OCI-LY7 (cell line): ENCODE data around the gene TNP1. TPM values are rescaled to one million over a fixed set of nuclear protein-coding genes. Genes with fewer than 3 reads are reported as not detected.

ENCODE experiments used
- BruUV-seq: library from RNA; stranded (reverse); fragments of 400-500 nt; replicated peaks from 2 replicates; lab custom pipeline; 2021; lab: Mats Ljungman, UMichigan
- CTCF ChIA-PET: fragments of 300-600 bp; sonication (Branson Sonifier 250); formaldehyde crosslinking; loops from one replicate; lab custom pipeline; 2022; ENCODE audit warnings: antibody characterized with exemption; ENCODE audit not compliant: unreplicated experiment; lab: Charles Lee
- POLR2A ChIA-PET: fragments of 300-600 bp; sonication (Branson Sonifier 250); formaldehyde crosslinking; loops from one replicate; lab custom pipeline; 2022; ENCODE audit warnings: antibody characterized with exemption; lab: Charles Lee
- DNase-seq: peaks from one replicate; pipeline ENCODE4 v3.0.0-alpha.2; 2015; ENCODE audit warnings: low spot score
- H2AFZ ChIP-seq: fragments of 200-600 bp; sonication (generic), shearing (Covaris generic); 2 replicates; pipeline ENCODE4 v1.6.1; 2014; ENCODE audit warnings: mild to moderate bottlenecking, antibody characterized with exemption, low read length, moderate library complexity
- H3K27ac ChIP-seq: fragments of 200-600 bp; sonication (generic); 2 replicates; pipeline ENCODE4 v1.5.1; 2014; ENCODE audit warnings: mixed run types, low read depth, mild to moderate bottlenecking, moderate library complexity, low read length, inconsistent platforms; ENCODE audit not compliant: poor library complexity, severe bottlenecking
- H3K36me3 ChIP-seq: fragments of 200-600 bp; sonication (generic); 2 replicates; pipeline ENCODE4 v1.6.1; 2014; ENCODE audit warnings: mild to moderate bottlenecking, antibody characterized with exemption, low read length, moderate library complexity, mixed read lengths; ENCODE audit not compliant: insufficient read depth
- H3K4me1 ChIP-seq: fragments of 200-600 bp; sonication (generic); 2 replicates; pipeline ENCODE4 v1.5.1; 2014; ENCODE audit warnings: mild to moderate bottlenecking, low read length; ENCODE audit not compliant: insufficient read depth, poor library complexity, severe bottlenecking
- H3K4me2 ChIP-seq: fragments of 200-600 bp; sonication (generic); 2 replicates; pipeline ENCODE4 v1.6.1; 2014; ENCODE audit warnings: mild to moderate bottlenecking, low read length
- H3K4me3 ChIP-seq: fragments of 200-600 bp; sonication (generic); 2 replicates; pipeline ENCODE4 v1.5.1; 2014; ENCODE audit warnings: mild to moderate bottlenecking, low read depth, low read length; ENCODE audit not compliant: poor library complexity, severe bottlenecking
- H3K79me2 ChIP-seq: fragments of 200-600 bp; sonication (generic); 2 replicates; pipeline ENCODE4 v1.6.1; 2016; ENCODE audit warnings: low read depth, mild to moderate bottlenecking, low read length, moderate library complexity, mixed read lengths; ENCODE audit not compliant: insufficient read depth
- H3K9me2 ChIP-seq: fragments of 200-600 bp; sonication (generic); 2 replicates; pipeline ENCODE4 v1.6.1; 2016; ENCODE audit warnings: mild to moderate bottlenecking, low read length, mixed read lengths; ENCODE audit not compliant: insufficient read depth
- H3K9me3 ChIP-seq: fragments of 200-600 bp; sonication (generic); 2 replicates; pipeline ENCODE4 v1.6.1; 2014; ENCODE audit warnings: mild to moderate bottlenecking, mixed run types, low read length, mixed read lengths
- H4K20me1 ChIP-seq: fragments of 200-600 bp; sonication (generic); 2 replicates; pipeline ENCODE4 v1.6.1; 2014; ENCODE audit warnings: mild to moderate bottlenecking, antibody characterized with exemption, low read length, moderate library complexity, mixed read lengths; ENCODE audit not compliant: insufficient read depth
- EZH2phosphoT487 ChIP-seq: fragments of 200-600 bp; sonication (generic); IDR thresholded peaks from 2 replicates; pipeline ENCODE4 v1.6.1; 2018; ENCODE audit warnings: low read depth, borderline replicate concordance, mild to moderate bottlenecking, mixed run types, antibody characterized with exemption, low read length, moderate library complexity, mixed read lengths
- intact Hi-C: fragments of 100-400 bp; cut with micrococcal nuclease; formaldehyde crosslinking; loops from one replicate; pipeline ENCODE4 v1.10.0; 2022; ENCODE audit not compliant: unreplicated experiment
- total RNA-seq, 2 experiments: library from RNA; depleted of rRNA in 1 of 2; stranded (reverse); fragments of >200 nt in 1 of 2; shearing (Covaris generic) in 1 of 2; gene quantifications; 2 replicates each; pipeline ENCODE4 v1.2.3, GENCODE V29; 2014 to 2022
- TF ChIP-seq, protein P1 (sequence below): fragments of 200-600 bp; sonication (generic); conservative IDR thresholded peaks from 2 replicates; pipeline ENCODE4 v1.5.1; 2014; ENCODE audit warnings: mild to moderate bottlenecking, antibody characterized with exemption, low read length, moderate library complexity, mixed read lengths

The TNP1 gene
- total RNA-seq, 2 experiments from 2014 or later = not detected

DNA sequence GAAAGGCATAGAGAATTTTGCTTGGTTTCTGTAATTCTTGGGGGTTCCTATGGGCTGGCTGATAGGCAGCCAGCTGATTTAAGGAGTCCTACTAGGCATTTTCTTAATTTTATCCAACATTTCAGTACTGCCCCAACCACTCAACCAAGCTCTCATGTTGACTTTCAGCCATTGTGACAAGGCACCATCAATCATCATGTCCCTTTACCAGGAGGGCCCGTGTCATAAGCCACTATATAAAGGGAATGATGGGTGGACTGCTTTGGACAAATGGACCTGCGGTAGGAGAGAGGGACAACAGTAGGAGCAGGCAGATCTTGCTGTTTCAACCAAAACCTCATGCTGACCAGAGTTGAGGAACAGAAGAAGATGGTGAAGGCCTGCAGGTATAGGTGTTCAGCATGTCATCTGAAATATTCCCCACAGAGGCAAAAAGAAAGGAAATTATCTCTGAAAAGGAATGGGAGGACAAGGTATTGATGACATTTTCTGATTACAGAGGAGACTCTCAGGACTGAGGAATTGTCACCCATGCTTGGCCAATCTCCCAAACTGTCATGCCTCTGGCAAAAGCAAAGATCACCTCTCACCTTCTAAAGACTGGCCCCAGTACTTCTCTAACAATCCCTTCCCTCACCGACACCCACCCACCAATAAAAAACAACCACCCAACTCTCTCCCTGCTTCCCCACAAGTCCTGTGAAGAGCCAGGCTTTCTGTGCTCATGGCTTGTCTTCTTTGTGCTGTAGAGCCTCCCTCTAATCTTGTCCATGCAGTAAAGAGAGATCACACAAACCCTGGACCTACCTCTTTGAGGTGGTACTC lies 10.9 kb upstream of the TNP1 start:
- POLR2A ChIA-PET = interaction anchor here (0.5 kb wide), 1 partner anchor 227 kb away, joined by 3 read pairs; no protein-coding TSS in a partner anchor
- Histone ChIP-seq H3K4me3 (no peak overlapping the region), H2AFZ (no peak overlapping the region), H3K27ac (no peak overlapping the region), H3K79me2 (no peaks in the 10 kb centered on the region), H3K9me2 (no peaks in the 10 kb centered on the region), H3K9me3 (no peaks in the 10 kb centered on the region), H3K4me2 (no peak overlapping the region), H4K20me1 (no peaks in the 10 kb centered on the region), H3K4me1 (no peaks in the 10 kb centered on the region), H3K36me3 (no peaks in the 10 kb centered on the region)
- DNase-seq = no peak
- CTCF ChIA-PET = no interaction called here
- no peak for TF ChIP-seq EZH2phosphoT487
- TF ChIP-seq, protein P1, sequence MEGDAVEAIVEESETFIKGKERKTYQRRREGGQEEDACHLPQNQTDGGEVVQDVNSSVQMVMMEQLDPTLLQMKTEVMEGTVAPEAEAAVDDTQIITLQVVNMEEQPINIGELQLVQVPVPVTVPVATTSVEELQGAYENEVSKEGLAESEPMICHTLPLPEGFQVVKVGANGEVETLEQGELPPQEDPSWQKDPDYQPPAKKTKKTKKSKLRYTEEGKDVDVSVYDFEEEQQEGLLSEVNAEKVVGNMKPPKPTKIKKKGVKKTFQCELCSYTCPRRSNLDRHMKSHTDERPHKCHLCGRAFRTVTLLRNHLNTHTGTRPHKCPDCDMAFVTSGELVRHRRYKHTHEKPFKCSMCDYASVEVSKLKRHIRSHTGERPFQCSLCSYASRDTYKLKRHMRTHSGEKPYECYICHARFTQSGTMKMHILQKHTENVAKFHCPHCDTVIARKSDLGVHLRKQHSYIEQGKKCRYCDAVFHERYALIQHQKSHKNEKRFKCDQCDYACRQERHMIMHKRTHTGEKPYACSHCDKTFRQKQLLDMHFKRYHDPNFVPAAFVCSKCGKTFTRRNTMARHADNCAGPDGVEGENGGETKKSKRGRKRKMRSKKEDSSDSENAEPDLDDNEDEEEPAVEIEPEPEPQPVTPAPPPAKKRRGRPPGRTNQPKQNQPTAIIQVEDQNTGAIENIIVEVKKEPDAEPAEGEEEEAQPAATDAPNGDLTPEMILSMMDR = no peak
- intact Hi-C loops = no loop called here
- no TSS peak for BruUV-seq

DNA sequence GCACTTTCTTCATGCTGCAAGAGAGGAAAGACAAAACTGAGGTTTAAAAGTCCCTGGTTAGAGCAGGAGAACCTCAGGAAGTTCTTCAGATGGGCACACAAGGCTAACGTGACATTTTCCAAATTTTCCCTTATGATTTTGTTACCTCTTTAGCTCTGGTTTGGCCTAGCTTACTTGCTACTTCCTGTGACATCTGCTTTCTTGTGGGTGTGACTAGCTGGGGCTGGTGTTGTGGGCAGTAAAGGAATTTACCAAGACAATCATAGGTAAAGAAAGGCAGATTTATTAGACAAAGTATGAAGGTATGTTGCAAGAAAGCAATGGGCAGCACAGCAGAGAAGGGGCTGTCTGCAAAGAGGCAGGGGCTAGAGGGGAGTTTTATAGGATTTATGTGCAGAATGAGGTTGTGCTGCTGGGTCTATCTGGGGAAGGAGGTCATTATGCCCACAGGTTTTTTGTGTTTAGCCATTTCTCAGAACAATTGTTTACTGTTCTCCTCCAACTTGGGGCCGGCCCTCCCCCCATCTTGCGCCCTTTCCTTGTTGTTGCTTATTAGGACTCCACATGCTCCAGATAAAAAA lies 6.7 kb upstream of the TNP1 start:
- POLR2A ChIA-PET = no interaction called here
- TF ChIP-seq, protein P1 = no peak
- no peak for TF ChIP-seq EZH2phosphoT487
- H3K4me2 ChIP-seq = no peak overlapping the region
- no peak overlapping the region for H3K27ac ChIP-seq
- no TSS peak for BruUV-seq
- no peak for DNase-seq
- CTCF ChIA-PET = no interaction called here
- intact Hi-C loops = no loop called here
- no peaks in the 10 kb centered on the region for H3K9me3 ChIP-seq
- no peak overlapping the region for H3K4me3 ChIP-seq
- no peaks in the 10 kb centered on the region for H3K9me2 ChIP-seq
- no peaks in the 10 kb centered on the region for H4K20me1 ChIP-seq
- no peaks in the 10 kb centered on the region for H3K36me3 ChIP-seq
- no peaks in the 10 kb centered on the region for H3K4me1 ChIP-seq
- no peaks in the 10 kb centered on the region for H3K79me2 ChIP-seq
- H2AFZ ChIP-seq = no peak overlapping the region

DNA sequence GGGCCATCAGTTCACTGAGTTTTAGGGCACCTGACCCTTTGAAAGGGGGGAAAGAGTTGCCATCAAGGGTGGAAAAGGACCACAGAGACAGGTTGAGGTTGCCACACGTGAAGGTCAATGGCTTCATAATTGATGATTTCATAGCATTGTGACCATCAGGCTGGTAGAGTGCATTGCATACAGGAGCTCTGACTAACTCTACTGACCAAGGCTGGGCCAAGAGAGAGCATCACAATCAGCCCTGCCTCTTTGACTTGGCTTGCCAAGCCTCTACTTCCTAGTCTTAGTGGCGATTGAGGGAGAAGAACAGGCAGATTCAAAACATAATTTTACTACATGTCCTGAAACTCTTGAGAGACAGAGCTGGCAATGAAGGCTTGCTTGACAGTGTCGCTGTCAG lies 5.8 kb upstream of the TNP1 start:
- H3K27ac ChIP-seq = no peak overlapping the region
- POLR2A ChIA-PET = no interaction called here
- H3K4me2 ChIP-seq = no peak overlapping the region
- no peaks in the 10 kb centered on the region for H3K9me3 ChIP-seq
- H2AFZ ChIP-seq = no peak overlapping the region
- TF ChIP-seq EZH2phosphoT487 = no peak
- TF ChIP-seq, protein P1 = no peak
- H4K20me1 ChIP-seq = no peaks in the 10 kb centered on the region
- intact Hi-C loops = no loop called here
- H3K4me3 ChIP-seq = no peak overlapping the region
- DNase-seq = no peak
- H3K36me3 ChIP-seq = no peaks in the 10 kb centered on the region
- H3K79me2 ChIP-seq = no peaks in the 10 kb centered on the region
- BruUV-seq = no TSS peak
- no peaks in the 10 kb centered on the region for H3K4me1 ChIP-seq
- CTCF ChIA-PET = no interaction called here
- H3K9me2 ChIP-seq = no peaks in the 10 kb centered on the region
